Keratinocyte (primary cell): ENCODE measurements around the gene SLC19A1. TPM values are rescaled to one million over a fixed set of nuclear protein-coding genes. Genes with fewer than 3 reads are reported as not detected.

Experiments used
- DNase-seq: peaks from one replicate; pipeline ENCODE4 v3.0.0-alpha.2; 2011; ENCODE audit warnings: low read depth, missing footprints, low spot score
- FAIRE-seq: peaks from 2 replicates; lab custom pipeline; 2011; peaks lifted over from hg19 to GRCh38; lab: Jason Lieb, UNC
- H2AFZ ChIP-seq: 2 replicates; pipeline ENCODE4 v1.6.0; 2012; ENCODE audit warnings: low read length, control low read depth, inconsistent platforms; ENCODE audit not compliant: control insufficient read depth
- H3K27ac ChIP-seq: 2 replicates; pipeline ENCODE4 v1.5.1; 2011; ENCODE audit warnings: low read length; ENCODE audit not compliant: control insufficient read depth, insufficient read depth
- H3K27me3 ChIP-seq: 3 replicates; pipeline ENCODE4 v1.6.0; 2011; ENCODE audit warnings: low read length; ENCODE audit not compliant: control insufficient read depth, insufficient read depth; ENCODE audit errors: extremely low read depth
- H3K36me3 ChIP-seq, 2 experiments: 2 replicates in 1 of 2; 3 replicates in 1 of 2; pipeline ENCODE4 v1.5.1; 2011; ENCODE audit warnings: low read length in 2 of 2, mild to moderate bottlenecking in 1 of 2; ENCODE audit not compliant: control insufficient read depth in 2 of 2, insufficient read depth in 2 of 2; ENCODE audit errors: extremely low read depth in 1 of 2
- H3K4me1 ChIP-seq: 3 replicates; pipeline ENCODE4 v1.5.1; 2011; ENCODE audit warnings: low read length; ENCODE audit not compliant: control insufficient read depth, insufficient read depth; ENCODE audit errors: extremely low read depth
- H3K4me2 ChIP-seq: 3 replicates; pipeline ENCODE4 v1.6.0; 2011; ENCODE audit warnings: low read depth, low read length; ENCODE audit not compliant: control insufficient read depth, insufficient read depth; ENCODE audit errors: extremely low read depth
- H3K4me3 ChIP-seq, 3 experiments: fragments of 200-600 bp in 1 of 3; sonication (generic) in 1 of 3; 2 replicates in 2 of 3; 3 replicates in 1 of 3; pipeline ENCODE4 v1.5.1; 2011 to 2016; ENCODE audit warnings: low read length in 3 of 3, mild to moderate bottlenecking in 3 of 3, control low read depth in 2 of 3, inconsistent platforms in 1 of 3, low read depth in 1 of 3, mixed read lengths in 1 of 3, mixed run types in 1 of 3, moderate library complexity in 1 of 3; ENCODE audit not compliant: control insufficient read depth in 2 of 3, insufficient read depth in 2 of 3; ENCODE audit errors: extremely low read depth in 1 of 3
- H3K79me2 ChIP-seq: 2 replicates; pipeline ENCODE4 v1.6.0; 2012; ENCODE audit warnings: low read length; ENCODE audit not compliant: control insufficient read depth, insufficient read depth
- H3K9ac ChIP-seq: 3 replicates; pipeline ENCODE4 v1.6.0; 2011; ENCODE audit warnings: low read length; ENCODE audit not compliant: control insufficient read depth, insufficient read depth; ENCODE audit errors: extremely low read depth
- H3K9me1 ChIP-seq: 3 replicates; pipeline ENCODE4 v1.6.0; 2011; ENCODE audit warnings: low read length; ENCODE audit not compliant: control insufficient read depth, insufficient read depth; ENCODE audit errors: extremely low read depth
- H3K9me3 ChIP-seq: 2 replicates; pipeline ENCODE4 v1.5.1; 2012; ENCODE audit warnings: low read depth, low read length; ENCODE audit not compliant: control insufficient read depth
- H4K20me1 ChIP-seq: 3 replicates; pipeline ENCODE4 v1.6.0; 2011; ENCODE audit warnings: low read length; ENCODE audit not compliant: control insufficient read depth, insufficient read depth; ENCODE audit errors: extremely low read depth
- EZH2 ChIP-seq: IDR thresholded peaks from one replicate; pipeline ENCODE4 v1.6.1; 2012; ENCODE audit warnings: inconsistent platforms, mild to moderate bottlenecking, low read length, moderate library complexity
- dilution Hi-C: fragments of 300-500 bp; cut with MboI; formaldehyde crosslinking; loops from one replicate; pipeline ENCODE4 v1.7.0; 2020; ENCODE audit warnings: low sequenced_read_pairs; ENCODE audit not compliant: extremely low pct_ligation_motif_present
- polyA plus RNA-seq, 5 experiments: library from polyadenylated mRNA; depleted of rRNA in 3 of 5; stranded (reverse) in 3 of 5; stranded (forward) in 1 of 5; unstranded in 1 of 5; fragments of >200 nt; gene quantifications; 1 replicate in 1 of 5; 2 replicates in 3 of 5; 3 replicates in 1 of 5; pipeline versions ENCODE4 v1.2.1 to v1.2.3, GENCODE V29; 2011 to 2012; ENCODE audit warnings: missing spikeins in 2 of 5, low read depth in 1 of 5, low replicate concordance in 1 of 5
- TF ChIP-seq, protein P1 (sequence below), 3 experiments: IDR thresholded peaks in 1 of 3; conservative IDR thresholded peaks in 1 of 3; optimal IDR thresholded peaks in 1 of 3; 2 replicates in 2 of 3; 3 replicates in 1 of 3; pipeline versions ENCODE3 to v1.5.1; 2011; ENCODE audit warnings: low read length in 3 of 3, mild to moderate bottlenecking in 3 of 3, moderate library complexity in 2 of 3, control low read depth in 1 of 3, inconsistent platforms in 1 of 3; ENCODE audit not compliant: insufficient read depth in 2 of 3; ENCODE audit errors: extremely low read depth in 1 of 3

SLC19A1 gene
- polyA plus RNA-seq, 1 donor (not counting 4 experiments of a cell fraction or from before 2014, with no cell fraction given): 3.8 TPM

DNA sequence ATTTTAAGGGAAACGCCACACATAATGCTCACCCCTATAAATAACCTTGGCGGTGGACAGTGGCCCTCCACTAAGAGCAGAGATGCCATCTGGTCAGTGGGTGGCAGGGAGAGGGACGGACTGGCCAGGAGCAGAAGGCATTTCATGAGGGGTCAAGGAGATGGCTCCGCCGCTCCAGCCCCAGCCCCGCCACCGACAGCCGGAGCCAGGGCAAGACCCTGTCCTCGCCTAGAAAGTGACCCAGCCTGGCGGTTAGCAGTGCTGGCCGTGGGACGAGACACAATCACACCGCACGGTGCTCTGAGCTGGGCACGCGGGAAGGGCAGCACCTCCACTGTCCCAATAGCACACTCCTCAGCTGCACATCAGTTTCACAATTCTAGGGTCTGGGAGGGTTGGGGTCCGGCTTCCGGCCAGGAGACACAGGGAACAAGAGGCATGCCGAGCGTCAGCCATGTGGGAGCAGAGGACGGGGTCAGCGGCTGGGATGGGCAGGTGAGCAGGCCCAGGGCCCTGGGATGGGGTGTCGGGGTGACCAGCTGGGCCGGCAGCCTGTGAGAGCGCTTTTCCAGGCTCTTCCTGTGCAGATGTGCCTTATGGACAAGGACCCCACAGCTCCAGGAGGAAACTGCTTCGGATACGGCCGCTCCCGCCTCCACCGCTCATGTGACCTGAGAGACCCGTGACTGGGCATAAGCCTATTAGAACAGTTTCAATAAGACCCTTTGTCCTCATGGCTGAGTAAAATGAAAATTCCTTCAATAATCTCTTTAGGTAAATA lies 5.7 kb downstream of the SLC19A1 start:
- Histone ChIP-seq H3K27me3 (no peaks in the 10 kb centered on the region), H3K4me3 (no peak overlapping the region), H3K79me2 (peaks cover 3% of the 10 kb centered on the region), H3K9me1 (no peaks in the 10 kb centered on the region), H3K4me1 (peaks cover 9% of the 10 kb centered on the region), H2AFZ (no peak overlapping the region), H3K27ac (no peak overlapping the region), H3K9me3 (no peaks in the 10 kb centered on the region), H3K9ac (no peak overlapping the region), H4K20me1 (peaks cover 4% of the 10 kb centered on the region), H3K36me3 (peaks cover 0 to 9% of the 10 kb centered on the region in 2 experiments), H3K4me2 (no peak overlapping the region)
- no peak for DNase-seq
- TF ChIP-seq, protein P1, sequence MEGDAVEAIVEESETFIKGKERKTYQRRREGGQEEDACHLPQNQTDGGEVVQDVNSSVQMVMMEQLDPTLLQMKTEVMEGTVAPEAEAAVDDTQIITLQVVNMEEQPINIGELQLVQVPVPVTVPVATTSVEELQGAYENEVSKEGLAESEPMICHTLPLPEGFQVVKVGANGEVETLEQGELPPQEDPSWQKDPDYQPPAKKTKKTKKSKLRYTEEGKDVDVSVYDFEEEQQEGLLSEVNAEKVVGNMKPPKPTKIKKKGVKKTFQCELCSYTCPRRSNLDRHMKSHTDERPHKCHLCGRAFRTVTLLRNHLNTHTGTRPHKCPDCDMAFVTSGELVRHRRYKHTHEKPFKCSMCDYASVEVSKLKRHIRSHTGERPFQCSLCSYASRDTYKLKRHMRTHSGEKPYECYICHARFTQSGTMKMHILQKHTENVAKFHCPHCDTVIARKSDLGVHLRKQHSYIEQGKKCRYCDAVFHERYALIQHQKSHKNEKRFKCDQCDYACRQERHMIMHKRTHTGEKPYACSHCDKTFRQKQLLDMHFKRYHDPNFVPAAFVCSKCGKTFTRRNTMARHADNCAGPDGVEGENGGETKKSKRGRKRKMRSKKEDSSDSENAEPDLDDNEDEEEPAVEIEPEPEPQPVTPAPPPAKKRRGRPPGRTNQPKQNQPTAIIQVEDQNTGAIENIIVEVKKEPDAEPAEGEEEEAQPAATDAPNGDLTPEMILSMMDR (optimal IDR thresholded peaks at IDR 0.05 in 1 of 3, IDR thresholded peaks at IDR 0.05 in 1 of 3, conservative IDR thresholded peaks at IDR 0.05 in 1 of 3; ENCODE audit: extremely low read depth in 1 of 3, insufficient read depth in 2 of 3, low read length in 3 of 3): no peak
- TF ChIP-seq EZH2: no peak
- no peak for FAIRE-seq
- dilution Hi-C loops: no loop called here

DNA sequence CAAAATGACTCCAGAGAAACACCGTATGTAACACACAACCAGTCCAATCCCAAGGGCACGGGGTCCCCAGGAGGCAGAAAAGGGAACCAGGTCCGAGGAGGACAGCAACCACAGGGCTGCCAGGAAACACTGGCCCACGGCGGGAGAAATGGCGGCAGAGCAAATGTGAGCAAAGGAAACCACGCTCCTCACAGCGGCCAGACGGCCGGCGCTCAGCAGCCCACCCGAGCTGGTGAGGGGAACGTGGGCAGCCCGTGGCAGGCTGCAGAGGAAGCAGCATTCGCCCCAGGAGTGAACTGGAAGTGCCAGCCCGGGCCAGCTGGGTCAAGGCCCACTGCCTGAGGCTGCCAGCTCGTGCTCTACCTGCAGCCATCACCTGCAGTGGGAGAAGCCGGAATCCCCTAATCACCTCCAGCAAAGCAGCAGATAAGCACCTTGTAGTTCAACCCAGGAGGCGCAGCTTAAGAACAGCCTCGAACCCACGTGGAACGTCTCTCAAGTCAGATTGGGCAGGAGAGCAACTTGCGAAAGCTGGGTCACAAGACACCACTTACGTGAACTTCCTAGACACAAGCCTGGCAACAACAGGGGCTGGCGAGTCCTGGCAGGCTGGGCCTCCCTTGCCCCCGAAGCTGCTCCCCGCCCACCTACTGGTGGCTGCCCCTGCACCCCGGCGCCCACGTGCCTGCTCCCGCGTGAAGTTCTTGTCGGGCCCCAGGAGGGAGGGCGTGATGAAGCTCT lies 6.7 kb downstream of the SLC19A1 start:
- H2AFZ ChIP-seq: no peak overlapping the region
- no peaks in the 10 kb centered on the region for H3K9me1 ChIP-seq
- no peak overlapping the region for H3K27ac ChIP-seq
- peaks cover 4% of the 10 kb centered on the region for H4K20me1 ChIP-seq
- no peak overlapping the region for H3K4me3 ChIP-seq
- no peak for FAIRE-seq
- peaks cover 3% of the 10 kb centered on the region for H3K79me2 ChIP-seq
- no peaks in the 10 kb centered on the region for H3K4me1 ChIP-seq
- no peaks in the 10 kb centered on the region for H3K9me3 ChIP-seq
- DNase-seq: no peak
- no peaks in the 10 kb centered on the region for H3K27me3 ChIP-seq
- peaks cover 0 to 12% of the 10 kb centered on the region in 2 experiments for H3K36me3 ChIP-seq
- dilution Hi-C loops: no loop called here
- TF ChIP-seq, protein P1 (optimal IDR thresholded peaks at IDR 0.05 in 1 of 3, IDR thresholded peaks at IDR 0.05 in 1 of 3, conservative IDR thresholded peaks at IDR 0.05 in 1 of 3; ENCODE audit: extremely low read depth in 1 of 3, insufficient read depth in 2 of 3, low read length in 3 of 3): no peak
- no peak for TF ChIP-seq EZH2
- no peak overlapping the region for H3K4me2 ChIP-seq
- no peak overlapping the region for H3K9ac ChIP-seq
